ENCODE data around the gene ITFG1.

DNA sequence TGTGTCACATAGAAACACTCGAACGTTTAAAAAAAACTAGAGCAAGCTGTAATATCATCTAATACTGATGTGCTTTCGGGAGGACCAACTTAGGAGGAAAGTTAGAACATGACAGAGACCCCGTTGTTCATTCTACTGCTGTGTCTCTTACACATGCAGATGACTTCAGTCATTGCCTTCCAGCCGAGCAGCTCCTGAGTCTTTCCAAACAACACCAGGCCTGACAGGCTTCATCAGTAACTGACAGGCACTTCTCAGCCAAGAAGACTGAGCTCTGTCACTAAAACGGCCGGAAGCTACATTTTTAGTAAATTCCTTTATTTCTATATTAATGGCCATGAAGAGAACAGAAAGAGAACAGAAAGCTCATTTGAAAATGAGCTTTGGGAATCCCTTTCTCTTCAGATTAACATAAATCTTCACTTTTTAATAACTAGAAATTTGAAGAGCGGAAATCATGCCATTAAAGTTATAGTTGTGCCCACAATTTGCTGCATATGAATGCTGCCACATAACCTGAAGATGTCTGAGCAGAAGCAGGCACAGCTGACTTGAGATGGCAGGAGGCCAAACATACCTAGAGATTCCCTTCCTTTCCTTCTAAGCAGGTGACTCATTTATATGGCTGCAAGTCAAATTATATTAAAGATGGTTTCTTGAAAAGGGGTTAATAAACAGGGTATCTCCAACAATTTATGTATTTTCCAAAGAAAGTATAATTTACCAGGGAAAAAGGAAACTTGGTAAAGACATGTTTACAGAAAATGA lies 148.9 kb downstream of the ITFG1 start:
- TF ChIP-seq POLR2AphosphoS5 (IDR thresholded peaks at IDR 0.05; ENCODE audit: low read depth, low read length) = no peak
- TF ChIP-seq REST (IDR thresholded peaks at IDR 0.05; ENCODE audit: insufficient read depth in 1 of 2, low read depth in 2 of 2, low read length in 2 of 2) = no peak
- TF ChIP-seq TAF1 (IDR thresholded peaks at IDR 0.05; ENCODE audit: borderline replicate concordance, insufficient read depth, low read length) = no peak
